Neural cell (in vitro differentiated cells): ENCODE measurements around the gene FAM76B. TPM values are rescaled to one million over a fixed set of nuclear protein-coding genes. Genes with fewer than 3 reads are reported as not detected.
A peak's percentile ranks its signal among the peaks of the same experiment; 100 is the strongest.

Source experiments
- H2AFZ ChIP-seq: fragments of 200-600, 300-800 bp; sonication (generic), shearing (Covaris generic); 2 replicates; pipeline ENCODE4 v1.6.0; 2014; ENCODE audit warnings: low read depth, mild to moderate bottlenecking, antibody characterized with exemption, low read length, moderate library complexity
- H3F3A ChIP-seq: fragments of 200-600 bp; shearing (Covaris generic); 2 replicates; pipeline ENCODE4 v1.6.1; 2016; ENCODE audit warnings: mild to moderate bottlenecking, moderate library complexity, mixed read lengths, antibody characterized with exemption, low read length; ENCODE audit not compliant: insufficient read depth, poor library complexity, severe bottlenecking
- H3K27ac ChIP-seq: fragments of 200-600, 300-800 bp; sonication (generic), shearing (Covaris generic); 2 replicates; pipeline ENCODE4 v1.5.1; 2014; ENCODE audit warnings: mild to moderate bottlenecking, low read length, moderate library complexity
- H3K27me3 ChIP-seq: fragments of 300-800, 200-600 bp; sonication (generic), shearing (Covaris generic); 2 replicates; pipeline ENCODE4 v1.6.0; 2014; ENCODE audit warnings: mild to moderate bottlenecking, low read depth, low read length, moderate library complexity; ENCODE audit not compliant: insufficient read depth
- H3K36me3 ChIP-seq: fragments of 300-800, 200-600 bp; sonication (generic), shearing (Covaris generic); 2 replicates; pipeline ENCODE4 v1.5.1; 2014; ENCODE audit warnings: mild to moderate bottlenecking, antibody characterized with exemption, low read length, moderate library complexity; ENCODE audit not compliant: insufficient read depth
- H3K4me2 ChIP-seq: fragments of 300-800, 200-600 bp; sonication (generic), shearing (Covaris generic); 2 replicates; pipeline ENCODE4 v1.6.0; 2014; ENCODE audit warnings: mild to moderate bottlenecking, low read length
- H3K4me3 ChIP-seq: fragments of 300-800, 200-600 bp; sonication (generic), shearing (Covaris generic); 2 replicates; pipeline ENCODE4 v1.5.1; 2014; ENCODE audit warnings: mild to moderate bottlenecking, low read length, moderate library complexity
- H3K79me2 ChIP-seq: fragments of 200-600 bp; shearing (Covaris generic); replicated peaks from 2 replicates; pipeline ENCODE4 v1.6.0; 2014; ENCODE audit warnings: mild to moderate bottlenecking, low read length, moderate library complexity; ENCODE audit not compliant: insufficient read depth
- H3K9ac ChIP-seq: fragments of 300-800, 200-600 bp; sonication (generic), shearing (Covaris generic); 2 replicates; pipeline ENCODE4 v1.6.1; 2016; ENCODE audit warnings: mild to moderate bottlenecking, low read length, mixed read lengths
- H3K9me2 ChIP-seq: fragments of 200-600 bp; shearing (Covaris generic); 2 replicates; pipeline ENCODE4 v1.6.1; 2016; ENCODE audit warnings: mild to moderate bottlenecking, low read length, mixed read lengths; ENCODE audit not compliant: insufficient read depth
- H3K9me3 ChIP-seq: fragments of 200-600, 300-800 bp; sonication (generic), shearing (Covaris generic); 2 replicates; pipeline ENCODE4 v1.6.1; 2016; ENCODE audit warnings: mild to moderate bottlenecking, mixed run types, low read length, moderate library complexity, mixed read lengths
- H4K20me1 ChIP-seq: fragments of 200-600 bp; shearing (Covaris generic); 2 replicates; pipeline ENCODE4 v1.6.1; 2016; ENCODE audit warnings: mild to moderate bottlenecking, mixed run types; ENCODE audit not compliant: insufficient read depth
- EP300 ChIP-seq: fragments of 450-650 bp; conservative IDR thresholded peaks from 2 replicates; pipeline ENCODE4 v1.6.1; 2014; ENCODE audit warnings: antibody characterized with exemption, mild to moderate bottlenecking, moderate library complexity; ENCODE audit not compliant: poor library complexity, severe bottlenecking
- EZH2 ChIP-seq: fragments of 200-600, 300-800 bp; shearing (Covaris generic), sonication (generic); IDR thresholded peaks from 2 replicates; pipeline ENCODE4 v1.6.1; 2014; ENCODE audit warnings: antibody characterized with exemption, low read length, borderline replicate concordance, mild to moderate bottlenecking; ENCODE audit not compliant: insufficient read depth, poor library complexity, severe bottlenecking
- MXI1 ChIP-seq: fragments of 450-650 bp; conservative IDR thresholded peaks from 2 replicates; pipeline ENCODE4 v1.6.1; 2014; ENCODE audit warnings: antibody characterized with exemption, mild to moderate bottlenecking; ENCODE audit not compliant: poor library complexity, severe bottlenecking
- POLR2AphosphoS5 ChIP-seq: IDR thresholded peaks from 2 replicates; pipeline ENCODE4 v1.6.1; 2012
- RAD21 ChIP-seq: fragments of 450-650 bp; conservative IDR thresholded peaks from 2 replicates; pipeline ENCODE4 v1.6.1; 2014; ENCODE audit warnings: antibody characterized with exemption, mild to moderate bottlenecking, moderate library complexity
- SMC3 ChIP-seq: fragments of 450-650 bp; conservative IDR thresholded peaks from 2 replicates; pipeline ENCODE4 v1.6.1; 2014; ENCODE audit warnings: antibody characterized with exemption, mild to moderate bottlenecking, moderate library complexity; ENCODE audit not compliant: poor library complexity
- TAF1 ChIP-seq: IDR thresholded peaks from 2 replicates; pipeline ENCODE4 v1.6.1; 2012; ENCODE audit warnings: low read depth
- polyA plus RNA-seq: library from polyadenylated mRNA; depleted of rRNA; stranded (reverse); fragments of >200 nt; gene quantifications from 2 replicates; pipeline ENCODE4 v1.2.3, GENCODE V29; 2014
- TF ChIP-seq, protein P1 (sequence below): IDR thresholded peaks from 2 replicates; pipeline ENCODE4 v1.6.1; 2012; ENCODE audit warnings: borderline replicate concordance
- TF ChIP-seq, protein P2 (sequence below): fragments of 450-650 bp; IDR thresholded peaks from 2 replicates; pipeline ENCODE4 v1.5.1; 2014; ENCODE audit warnings: antibody characterized with exemption, mild to moderate bottlenecking, moderate library complexity; ENCODE audit not compliant: poor library complexity, severe bottlenecking

The FAM76B gene
- polyA plus RNA-seq, 1 donor from 2014 or later = 139 TPM

DNA sequence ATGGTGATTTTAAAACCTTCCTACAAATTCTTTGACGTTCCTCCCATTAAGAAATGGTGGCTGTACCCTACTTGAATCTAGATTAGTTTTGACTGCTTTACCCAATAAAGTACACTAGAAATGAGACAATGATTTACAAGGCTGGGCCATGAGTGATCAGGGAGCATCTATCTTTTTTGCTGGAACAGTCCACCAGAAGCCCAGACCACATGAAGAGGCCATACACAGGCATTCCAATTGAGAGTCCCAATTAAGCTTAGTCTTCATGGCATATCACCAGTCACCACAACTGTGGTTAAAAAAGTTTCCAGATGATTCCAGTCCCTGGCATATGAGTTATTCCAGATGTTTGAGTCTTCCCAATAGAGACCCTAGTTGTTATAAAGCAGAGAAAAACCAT, 39.5 kb downstream of the FAM76B start:
- Histone ChIP-seq H3K9me3 (no peaks in the 10 kb centered on the region), H3K9ac (no peak overlapping the region), H3K36me3 (no peaks in the 10 kb centered on the region), H3F3A (no peaks in the 10 kb centered on the region), H3K4me3 (no peak overlapping the region), H3K27me3 (no peaks in the 10 kb centered on the region), H2AFZ (no peak overlapping the region), H3K4me2 (no peak overlapping the region), H4K20me1 (no peaks in the 10 kb centered on the region), H3K79me2 (no peaks in the 10 kb centered on the region), H3K9me2 (no peaks in the 10 kb centered on the region), H3K27ac (no peak overlapping the region)
- TF ChIP-seq, protein P1, sequence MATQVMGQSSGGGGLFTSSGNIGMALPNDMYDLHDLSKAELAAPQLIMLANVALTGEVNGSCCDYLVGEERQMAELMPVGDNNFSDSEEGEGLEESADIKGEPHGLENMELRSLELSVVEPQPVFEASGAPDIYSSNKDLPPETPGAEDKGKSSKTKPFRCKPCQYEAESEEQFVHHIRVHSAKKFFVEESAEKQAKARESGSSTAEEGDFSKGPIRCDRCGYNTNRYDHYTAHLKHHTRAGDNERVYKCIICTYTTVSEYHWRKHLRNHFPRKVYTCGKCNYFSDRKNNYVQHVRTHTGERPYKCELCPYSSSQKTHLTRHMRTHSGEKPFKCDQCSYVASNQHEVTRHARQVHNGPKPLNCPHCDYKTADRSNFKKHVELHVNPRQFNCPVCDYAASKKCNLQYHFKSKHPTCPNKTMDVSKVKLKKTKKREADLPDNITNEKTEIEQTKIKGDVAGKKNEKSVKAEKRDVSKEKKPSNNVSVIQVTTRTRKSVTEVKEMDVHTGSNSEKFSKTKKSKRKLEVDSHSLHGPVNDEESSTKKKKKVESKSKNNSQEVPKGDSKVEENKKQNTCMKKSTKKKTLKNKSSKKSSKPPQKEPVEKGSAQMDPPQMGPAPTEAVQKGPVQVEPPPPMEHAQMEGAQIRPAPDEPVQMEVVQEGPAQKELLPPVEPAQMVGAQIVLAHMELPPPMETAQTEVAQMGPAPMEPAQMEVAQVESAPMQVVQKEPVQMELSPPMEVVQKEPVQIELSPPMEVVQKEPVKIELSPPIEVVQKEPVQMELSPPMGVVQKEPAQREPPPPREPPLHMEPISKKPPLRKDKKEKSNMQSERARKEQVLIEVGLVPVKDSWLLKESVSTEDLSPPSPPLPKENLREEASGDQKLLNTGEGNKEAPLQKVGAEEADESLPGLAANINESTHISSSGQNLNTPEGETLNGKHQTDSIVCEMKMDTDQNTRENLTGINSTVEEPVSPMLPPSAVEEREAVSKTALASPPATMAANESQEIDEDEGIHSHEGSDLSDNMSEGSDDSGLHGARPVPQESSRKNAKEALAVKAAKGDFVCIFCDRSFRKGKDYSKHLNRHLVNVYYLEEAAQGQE = no peak
- no peak for TF ChIP-seq EZH2
- TF ChIP-seq MXI1 = no peak
- no peak for TF ChIP-seq RAD21
- no peak for TF ChIP-seq SMC3
- TF ChIP-seq, protein P2, sequence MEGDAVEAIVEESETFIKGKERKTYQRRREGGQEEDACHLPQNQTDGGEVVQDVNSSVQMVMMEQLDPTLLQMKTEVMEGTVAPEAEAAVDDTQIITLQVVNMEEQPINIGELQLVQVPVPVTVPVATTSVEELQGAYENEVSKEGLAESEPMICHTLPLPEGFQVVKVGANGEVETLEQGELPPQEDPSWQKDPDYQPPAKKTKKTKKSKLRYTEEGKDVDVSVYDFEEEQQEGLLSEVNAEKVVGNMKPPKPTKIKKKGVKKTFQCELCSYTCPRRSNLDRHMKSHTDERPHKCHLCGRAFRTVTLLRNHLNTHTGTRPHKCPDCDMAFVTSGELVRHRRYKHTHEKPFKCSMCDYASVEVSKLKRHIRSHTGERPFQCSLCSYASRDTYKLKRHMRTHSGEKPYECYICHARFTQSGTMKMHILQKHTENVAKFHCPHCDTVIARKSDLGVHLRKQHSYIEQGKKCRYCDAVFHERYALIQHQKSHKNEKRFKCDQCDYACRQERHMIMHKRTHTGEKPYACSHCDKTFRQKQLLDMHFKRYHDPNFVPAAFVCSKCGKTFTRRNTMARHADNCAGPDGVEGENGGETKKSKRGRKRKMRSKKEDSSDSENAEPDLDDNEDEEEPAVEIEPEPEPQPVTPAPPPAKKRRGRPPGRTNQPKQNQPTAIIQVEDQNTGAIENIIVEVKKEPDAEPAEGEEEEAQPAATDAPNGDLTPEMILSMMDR = no peak
- no peak for TF ChIP-seq EP300
- TF ChIP-seq POLR2AphosphoS5 = no peak
- no peak for TF ChIP-seq TAF1

DNA sequence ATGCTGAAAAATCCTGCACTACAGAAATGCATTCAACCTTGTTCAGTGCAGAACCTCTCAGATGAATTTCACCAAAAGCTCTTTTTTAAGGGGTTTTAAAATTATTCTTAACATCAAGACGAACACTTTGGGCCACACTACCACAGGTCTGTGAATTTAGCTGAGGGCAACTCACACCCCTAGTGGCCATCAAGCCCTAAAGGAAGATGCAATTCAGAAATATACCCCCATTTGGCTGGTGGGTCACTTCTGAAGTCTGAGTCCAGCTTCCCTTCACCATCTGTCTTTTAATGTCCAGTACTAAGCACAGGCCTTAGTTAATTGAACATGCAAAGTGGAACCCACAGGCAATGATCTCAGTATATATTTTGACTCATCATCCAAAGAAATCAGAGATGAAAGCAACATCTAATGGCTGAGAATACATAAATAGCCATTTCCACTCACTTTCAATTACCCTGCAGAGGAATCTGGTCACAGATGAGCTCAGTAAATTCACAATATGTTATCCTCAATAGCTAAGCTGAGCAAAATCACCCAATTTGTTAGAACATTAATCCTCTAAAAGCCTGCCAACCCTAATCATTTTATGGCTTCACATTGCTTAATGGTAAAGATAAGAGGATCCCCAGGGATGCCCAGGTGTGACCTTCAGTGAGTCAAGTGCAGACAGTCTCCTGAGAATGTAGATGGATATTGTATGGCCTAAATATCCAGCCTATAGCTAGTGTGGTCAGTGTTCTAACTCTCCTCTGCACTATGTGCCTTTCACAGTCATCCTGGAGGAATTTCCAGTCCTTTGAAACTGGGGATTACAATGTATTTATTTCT, 50.3 kb downstream of the FAM76B start:
- no peak overlapping the region for H3K9ac ChIP-seq
- no peaks in the 10 kb centered on the region for H4K20me1 ChIP-seq
- H3K27me3 ChIP-seq = no peaks in the 10 kb centered on the region
- H3K27ac ChIP-seq = no peak overlapping the region
- H3K79me2 ChIP-seq = no peaks in the 10 kb centered on the region
- no peaks in the 10 kb centered on the region for H3K9me3 ChIP-seq
- no peak overlapping the region for H3K4me3 ChIP-seq
- H3K9me2 ChIP-seq = no peaks in the 10 kb centered on the region
- H3F3A ChIP-seq = no peaks in the 10 kb centered on the region
- peak; percentile 32 for TF ChIP-seq POLR2AphosphoS5
- TF ChIP-seq, protein P2 = no peak
- H2AFZ ChIP-seq = no peak overlapping the region
- H3K36me3 ChIP-seq = no peaks in the 10 kb centered on the region
- no peak overlapping the region for H3K4me2 ChIP-seq
